Measurements from ENCODE around the gene VIL1.

DNA sequence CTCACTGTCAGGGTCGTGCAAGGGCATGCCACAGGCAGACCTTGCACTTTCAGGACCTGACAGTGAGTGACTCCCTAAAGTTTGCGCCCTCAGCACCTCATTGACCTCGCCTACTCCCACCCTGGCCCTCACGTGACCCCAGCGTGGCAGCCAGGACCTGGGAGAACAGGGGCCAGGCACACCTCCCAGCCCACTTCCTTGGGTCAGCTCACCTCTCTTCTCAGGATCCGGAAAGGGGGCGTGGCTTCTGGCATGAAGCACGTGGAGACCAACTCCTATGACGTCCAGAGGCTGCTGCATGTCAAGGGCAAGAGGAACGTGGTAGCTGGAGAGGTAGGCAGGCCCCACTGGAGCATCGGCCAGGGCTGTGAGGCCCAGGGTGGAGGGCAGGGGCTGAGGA lies 8.8 kb downstream of the VIL1 start:
- TF ChIP-seq, protein P1, sequence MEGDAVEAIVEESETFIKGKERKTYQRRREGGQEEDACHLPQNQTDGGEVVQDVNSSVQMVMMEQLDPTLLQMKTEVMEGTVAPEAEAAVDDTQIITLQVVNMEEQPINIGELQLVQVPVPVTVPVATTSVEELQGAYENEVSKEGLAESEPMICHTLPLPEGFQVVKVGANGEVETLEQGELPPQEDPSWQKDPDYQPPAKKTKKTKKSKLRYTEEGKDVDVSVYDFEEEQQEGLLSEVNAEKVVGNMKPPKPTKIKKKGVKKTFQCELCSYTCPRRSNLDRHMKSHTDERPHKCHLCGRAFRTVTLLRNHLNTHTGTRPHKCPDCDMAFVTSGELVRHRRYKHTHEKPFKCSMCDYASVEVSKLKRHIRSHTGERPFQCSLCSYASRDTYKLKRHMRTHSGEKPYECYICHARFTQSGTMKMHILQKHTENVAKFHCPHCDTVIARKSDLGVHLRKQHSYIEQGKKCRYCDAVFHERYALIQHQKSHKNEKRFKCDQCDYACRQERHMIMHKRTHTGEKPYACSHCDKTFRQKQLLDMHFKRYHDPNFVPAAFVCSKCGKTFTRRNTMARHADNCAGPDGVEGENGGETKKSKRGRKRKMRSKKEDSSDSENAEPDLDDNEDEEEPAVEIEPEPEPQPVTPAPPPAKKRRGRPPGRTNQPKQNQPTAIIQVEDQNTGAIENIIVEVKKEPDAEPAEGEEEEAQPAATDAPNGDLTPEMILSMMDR (conservative IDR thresholded peaks at IDR 0.05; ENCODE audit: low read depth, low read length) = no peak
- no peak for TF ChIP-seq EZH2 (IDR thresholded peaks at IDR 0.05; ENCODE audit: borderline replicate concordance, low read depth, low read length, poor library complexity, severe bottlenecking)
